Aorta (tissue), 5 donors: ENCODE results near the gene DOCK9. TPM values are rescaled to one million over a fixed set of nuclear protein-coding genes. Genes with fewer than 3 reads are reported as not detected.

Source experiments
- ATAC-seq: fragments of 200-7000 bp; cut with Tn5 transposase; one replicate; pipeline ENCODE4 v1.9.1; 2022; ENCODE audit warnings: moderate library complexity; ENCODE audit not compliant: low FRiP score
- DNase-seq, 2 donors: peaks; one replicate each; pipeline ENCODE4 v3.0.0-alpha.2; 2020
- H3K27ac ChIP-seq, 2 donors: one replicate each; pipeline ENCODE4 v1.5.1; 2013; ENCODE audit warnings: low read length in 2 of 2, mild to moderate bottlenecking in 2 of 2, moderate library complexity in 2 of 2, control low read depth in 1 of 2, inconsistent platforms in 1 of 2, low read depth in 1 of 2
- H3K27me3 ChIP-seq, 2 donors: one replicate each; pipeline ENCODE4 v1.6.1; 2013; ENCODE audit warnings: control low read depth in 1 of 2, low read length in 1 of 2, mild to moderate bottlenecking in 1 of 2, moderate library complexity in 1 of 2; ENCODE audit not compliant: insufficient read depth in 2 of 2, control insufficient read depth in 1 of 2
- H3K36me3 ChIP-seq, 2 donors: one replicate each; pipeline ENCODE4 v1.6.1; 2013; ENCODE audit warnings: control low read depth in 1 of 2, low read length in 1 of 2, mild to moderate bottlenecking in 1 of 2; ENCODE audit not compliant: insufficient read depth in 2 of 2, control insufficient read depth in 1 of 2
- H3K4me1 ChIP-seq, 2 donors: one replicate each; pipeline ENCODE4 v1.6.1; 2013; ENCODE audit warnings: low read length in 2 of 2, control low read depth in 1 of 2, mild to moderate bottlenecking in 1 of 2, moderate library complexity in 1 of 2; ENCODE audit not compliant: insufficient read depth in 2 of 2, control insufficient read depth in 1 of 2
- H3K4me3 ChIP-seq, 2 donors: one replicate each; pipeline ENCODE4 v1.5.1; 2013; ENCODE audit warnings: low read length in 2 of 2, control low read depth in 1 of 2, mild to moderate bottlenecking in 1 of 2
- H3K9me3 ChIP-seq: one replicate; pipeline ENCODE4 v1.6.1; 2013; ENCODE audit warnings: mild to moderate bottlenecking, low read length; ENCODE audit not compliant: control insufficient read depth
- WGBS, 2 donors: extraction: QIAGEN DNeasy Blood & Tissue Kit; methylation state at CpG; one replicate each; pipeline ENCODE4 v1.1.7; 2013; 5-methylcytosine and 5-hydroxymethylcytosine counted together
- intact Hi-C, 2 donors: fragments of 100-400 bp; cut with DNase I; formaldehyde crosslinking; loops; one replicate each; pipeline versions ENCODE4 v1.14.2 to v1.15.0; 2022
- polyA plus RNA-seq, 2 donors: library from polyadenylated mRNA; stranded (reverse); fragments of 200-250 nt; gene quantifications; one replicate each; pipeline ENCODE4 v1.2.3, GENCODE V29; 2013
- total RNA-seq, 2 donors: library from RNA; stranded (reverse); fragmentation: NEBNext Ultra II Directional; extraction: Animal tissue kit (Norgen Biotek cat#: 25700); gene quantifications; one replicate each; pipeline ENCODE4 v1.2.1, GENCODE V29; 2021
- donor health status: healthy with polysubstance abuse.
- donor health status: Bipolar disorder and iron deficiency.
- donor health status: DM: no; HTN: no; CAD: no.
- donor health status: DM: no; HTN: no; CAD: no.
- donor health status: DM: yes; HTN: yes; CAD: no.

Gene DOCK9
- total and polyA plus RNA-seq, 4 donors, result 9.1 to 107 (median 43.8) TPM

- Histone ChIP-seq H3K9me3 (no peaks in the 10 kb centered on the region), H3K4me3 (no peak overlapping the region), H3K27me3 (no peaks in the 10 kb centered on the region), H3K27ac (no peak overlapping the region), H3K36me3 (no peaks in the 10 kb centered on the region), H3K4me1 (peaks cover 0 to 3% of the 10 kb centered on the region in 2 donors)
- no peak for ATAC-seq
- intact Hi-C loops, result no loop called here
- 89 to 96% methylated on average over 1 of the region's 1 CpG for WGBS, 2 donors
- DNase-seq, result no peak
Measured at GRCh38 chr13:99012539-99012938, 34.7 kb upstream of the DOCK9 start.

GRCh38 chr13:99009987-99010551 lies 32.2 kb upstream of the DOCK9 start:
- DNase-seq (no peak), ATAC-seq (no peak)
- no peak overlapping the region for H3K27ac ChIP-seq
- peaks cover 0 to 3% of the 10 kb centered on the region in 2 donors for H3K4me1 ChIP-seq
- H3K4me3 ChIP-seq, result no peak overlapping the region
- H3K27me3 ChIP-seq, result no peaks in the 10 kb centered on the region
- intact Hi-C loops, result no loop called here
- H3K9me3 ChIP-seq, result no peaks in the 10 kb centered on the region
- no peaks in the 10 kb centered on the region for H3K36me3 ChIP-seq
- WGBS, 2 donors, result 92 to 95% methylated on average over 4 of the region's 4 CpGs

GRCh38 chr13:99008577-99008976 lies 30.7 kb upstream of the DOCK9 start:
- Histone ChIP-seq H3K9me3 (no peaks in the 10 kb centered on the region), H3K36me3 (no peaks in the 10 kb centered on the region), H3K27me3 (no peaks in the 10 kb centered on the region), H3K4me3 (no peak overlapping the region), H3K27ac (no peak overlapping the region), H3K4me1 (peaks cover 0 to 3% of the 10 kb centered on the region in 2 donors)
- DNase-seq, result no peak
- WGBS, 2 donors, result 95 to 96% methylated on average over 3 of the region's 3 CpGs
- ATAC-seq, result no peak
- intact Hi-C loops, result no loop called here

GRCh38 chr13:99007414-99007986 lies 29.6 kb upstream of the DOCK9 start:
- Histone ChIP-seq H3K4me1 (peaks cover 0 to 3% of the 10 kb centered on the region in 2 donors), H3K4me3 (no peak overlapping the region), H3K36me3 (no peaks in the 10 kb centered on the region), H3K27ac (no peak overlapping the region), H3K9me3 (no peaks in the 10 kb centered on the region), H3K27me3 (no peaks in the 10 kb centered on the region)
- no peak for DNase-seq
- 46 to 51% methylated on average over 1 of the region's 1 CpG for WGBS, 2 donors
- no peak for ATAC-seq
- intact Hi-C loops, result no loop called here

GRCh38 chr13:99005609-99006008 lies 27.7 kb upstream of the DOCK9 start:
- H3K27me3 ChIP-seq, result no peaks in the 10 kb centered on the region
- peaks cover 0 to 3% of the 10 kb centered on the region in 2 donors for H3K4me1 ChIP-seq
- no peak for DNase-seq
- H3K27ac ChIP-seq, result no peak overlapping the region
- intact Hi-C loops, result no loop called here
- H3K4me3 ChIP-seq, result no peak overlapping the region
- no peaks in the 10 kb centered on the region for H3K36me3 ChIP-seq
- ATAC-seq, result no peak
- H3K9me3 ChIP-seq, result no peaks in the 10 kb centered on the region

- no peaks in the 10 kb centered on the region for H3K9me3 ChIP-seq
- H3K27ac ChIP-seq, result no peak overlapping the region
- DNase-seq (no peak), ATAC-seq (no peak)
- WGBS, 2 donors, result 86 to 88% methylated on average over 3 of the region's 3 CpGs
- peaks cover 0 to 3% of the 10 kb centered on the region in 2 donors for H3K4me1 ChIP-seq
- no peaks in the 10 kb centered on the region for H3K27me3 ChIP-seq
- no peak overlapping the region for H3K4me3 ChIP-seq
- intact Hi-C loops, result no loop called here
- no peaks in the 10 kb centered on the region for H3K36me3 ChIP-seq
Measured at GRCh38 chr13:99004978-99005377, 27.1 kb upstream of the DOCK9 start.

DNA sequence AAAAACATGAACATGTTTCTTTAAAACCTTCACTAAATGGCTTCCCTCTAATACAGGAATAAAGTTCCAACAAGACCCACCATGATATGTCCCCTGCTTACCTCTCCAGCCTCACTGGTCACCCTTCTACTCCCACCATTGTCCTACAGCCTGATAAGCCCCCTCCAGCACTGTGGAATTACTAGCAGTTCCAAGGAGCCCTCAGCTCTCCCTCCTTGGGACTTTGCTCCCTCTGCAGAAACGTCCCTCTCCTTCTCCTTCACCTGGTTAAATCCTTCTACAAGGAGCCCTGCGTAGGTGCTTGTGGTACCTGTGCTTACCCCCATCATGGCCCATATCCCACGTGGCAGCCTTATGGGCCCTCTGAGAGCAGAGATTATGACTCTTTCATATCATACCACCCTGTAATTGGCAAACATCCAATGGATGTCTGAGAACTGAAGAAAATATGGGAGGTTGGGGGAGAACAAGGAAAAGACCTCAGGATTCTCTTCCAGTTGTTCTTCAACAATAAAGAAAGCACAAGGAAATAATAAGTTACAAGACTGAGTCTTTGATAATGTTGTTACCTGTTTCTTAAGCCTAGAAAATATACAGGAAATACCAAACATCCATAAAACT lies 26.1 kb upstream of the DOCK9 start:
- no peaks in the 10 kb centered on the region for H3K9me3 ChIP-seq
- WGBS, 2 donors, result 71 to 78% methylated on average over 3 of the region's 3 CpGs
- DNase-seq, result no peak
- H3K27ac ChIP-seq, result no peak overlapping the region
- H3K36me3 ChIP-seq, result no peaks in the 10 kb centered on the region
- H3K27me3 ChIP-seq, result no peaks in the 10 kb centered on the region
- no peak overlapping the region for H3K4me3 ChIP-seq
- intact Hi-C loops, result no loop called here
- H3K4me1 ChIP-seq, result peaks cover 0 to 3% of the 10 kb centered on the region in 2 donors
- ATAC-seq, result no peak

- ATAC-seq (no peak), DNase-seq (no peak)
- Histone ChIP-seq H3K9me3 (no peaks in the 10 kb centered on the region), H3K4me3 (no peak overlapping the region), H3K4me1 (peaks cover 0 to 3% of the 10 kb centered on the region in 2 donors), H3K36me3 (no peaks in the 10 kb centered on the region), H3K27me3 (no peaks in the 10 kb centered on the region), H3K27ac (no peak overlapping the region)
- WGBS, 2 donors, result 82 to 92% methylated on average over 4 of the region's 4 CpGs
- intact Hi-C loops, result no loop called here
Measured at GRCh38 chr13:99003186-99003585, 25.3 kb upstream of the DOCK9 start.

DNA sequence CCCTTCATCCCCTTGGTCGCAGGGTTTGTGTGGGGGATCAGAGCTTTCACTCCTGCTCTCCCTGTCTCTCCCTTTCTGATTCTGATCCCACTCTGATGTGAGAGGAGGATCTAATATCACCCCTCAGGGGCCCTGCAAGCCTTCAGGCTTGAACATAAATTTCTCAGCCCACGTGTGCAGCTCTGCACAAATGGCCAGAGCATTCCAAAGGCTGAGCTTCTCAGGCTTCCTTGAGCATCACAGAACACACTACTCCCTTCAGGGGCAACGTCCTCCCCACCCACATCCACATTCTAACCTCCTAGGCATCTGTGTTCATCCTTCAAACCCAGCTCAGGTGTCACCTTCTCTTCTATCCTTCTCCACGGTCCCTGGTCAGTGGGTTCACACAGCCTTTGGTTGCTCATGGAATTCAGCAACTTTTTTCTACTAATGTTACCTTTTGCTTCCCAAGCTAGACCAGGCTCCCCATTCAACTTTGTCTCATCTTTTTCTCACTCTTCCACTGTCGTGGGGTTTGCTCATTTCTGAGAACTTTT lies 24.4 kb upstream of the DOCK9 start:
- no peak overlapping the region for H3K4me3 ChIP-seq
- ATAC-seq, result no peak
- no peak for DNase-seq
- WGBS, 2 donors, result 90% methylated on average over 5 of the region's 5 CpGs
- H3K9me3 ChIP-seq, result no peaks in the 10 kb centered on the region
- H3K27me3 ChIP-seq, result no peaks in the 10 kb centered on the region
- no peak overlapping the region for H3K27ac ChIP-seq
- intact Hi-C loops, result no loop called here
- peaks cover 0 to 1% of the 10 kb centered on the region in 2 donors for H3K4me1 ChIP-seq
- H3K36me3 ChIP-seq, result no peaks in the 10 kb centered on the region
